Keratinocyte (primary cell): ENCODE measurements around the gene CYP4Z1.
"Not testable (repeated sequence)": the region's sequence is repeated elsewhere in the genome, so short reads cannot be mapped to it uniquely, and the experiment has no call there.

Source experiments
- CTCF ChIP-seq, 3 experiments: IDR thresholded peaks in 1 of 3; conservative IDR thresholded peaks in 1 of 3; optimal IDR thresholded peaks in 1 of 3; 2 replicates in 2 of 3; 3 replicates in 1 of 3; pipeline versions ENCODE3 to v1.5.1; 2011; ENCODE audit warnings: low read length in 3 of 3, mild to moderate bottlenecking in 3 of 3, moderate library complexity in 2 of 3, control low read depth in 1 of 3, inconsistent platforms in 1 of 3; ENCODE audit not compliant: insufficient read depth in 2 of 3; ENCODE audit errors: extremely low read depth in 1 of 3
- EZH2 ChIP-seq: IDR thresholded peaks from one replicate; pipeline ENCODE4 v1.6.1; 2012; ENCODE audit warnings: inconsistent platforms, mild to moderate bottlenecking, low read length, moderate library complexity

DNA sequence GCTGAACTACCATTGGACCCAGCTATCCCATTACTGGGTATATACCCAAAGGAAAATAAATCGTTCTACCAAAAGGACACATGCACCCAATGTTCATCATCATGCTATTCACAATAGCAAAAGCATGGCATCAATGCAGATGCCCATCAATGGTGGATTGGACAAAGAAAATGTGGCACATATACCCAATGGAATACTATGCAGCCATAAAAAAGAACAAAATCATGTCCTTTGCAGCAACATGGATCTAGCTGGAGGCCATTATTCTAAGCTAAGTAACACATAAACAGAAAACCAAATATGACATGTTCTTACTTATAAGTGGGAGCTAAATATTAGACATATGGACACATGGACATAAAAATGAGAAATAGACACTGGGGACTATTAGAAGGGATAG, 54.0 kb downstream of the CYP4Z1 start:
- not testable (repeated sequence) for TF ChIP-seq CTCF (optimal IDR thresholded peaks at IDR 0.05 in 1 of 3, IDR thresholded peaks at IDR 0.05 in 1 of 3, conservative IDR thresholded peaks at IDR 0.05 in 1 of 3; ENCODE audit: extremely low read depth in 1 of 3, insufficient read depth in 2 of 3, low read length in 3 of 3); EZH2
